GM12878 (cell line): Measurements from ENCODE around the gene SOST. TPM values are rescaled to one million over a fixed set of nuclear protein-coding genes. Genes with fewer than 3 reads are reported as not detected.

Source experiments
- ATAC-seq: fragments of 200-7000 bp; cut with Tn5 transposase; 3 replicates; pipeline ENCODE4 v1.9.1; 2020; ENCODE audit warnings: mild to moderate bottlenecking, moderate library complexity
- BruUV-seq: library from RNA; stranded (reverse); fragments of 400-500 nt; replicated peaks from 2 replicates; lab custom pipeline; 2021; lab: Mats Ljungman, UMichigan
- CTCF ChIA-PET: fragments of 300-600 bp; sonication (Branson Sonifier 250); formaldehyde crosslinking; extraction: SDS; loops from one replicate; lab custom pipeline; 2021; ENCODE audit warnings: inconsistent platforms; lab: Yijun Ruan, JAX
- POLR2A ChIA-PET: fragments of 350-600 bp; formaldehyde crosslinking; extraction: SDS; loops from one replicate; lab custom pipeline; 2021; ENCODE audit warnings: inconsistent platforms; lab: Charles Lee
- RAD21 ChIA-PET: fragments of 300-600 bp; sonication (Branson Sonifier 250); formaldehyde crosslinking; loops from one replicate; lab custom pipeline; 2023; ENCODE audit warnings: antibody characterized with exemption; ENCODE audit not compliant: unreplicated experiment; lab: Charles Lee
- SMC1A ChIA-PET: fragments of 300-600 bp; sonication (Branson Sonifier 250); formaldehyde crosslinking; loops from one replicate; lab custom pipeline; 2023; ENCODE audit not compliant: unreplicated experiment, uncharacterized antibody; lab: Charles Lee
- DNase-seq: peaks from one replicate; pipeline ENCODE4 v3.0.0-alpha.2; 2011; ENCODE audit warnings: low read depth, low spot score
- FAIRE-seq: peaks from 3 replicates; lab custom pipeline; 2011; peaks lifted over from hg19 to GRCh38; lab: Jason Lieb, UNC
- H2AFZ ChIP-seq: 2 replicates; pipeline ENCODE4 v1.6.0; 2011; ENCODE audit warnings: low read depth, low read length, control low read depth; ENCODE audit not compliant: control insufficient read depth
- H3K27ac ChIP-seq: 2 replicates; pipeline ENCODE4 v1.5.1; 2011; ENCODE audit warnings: control low read depth; ENCODE audit not compliant: control insufficient read depth, insufficient read depth
- H3K27me3 ChIP-seq, 2 experiments: replicated peaks in 1 of 2; 2 replicates each; pipeline versions ENCODE4 v1.6.0 to v1.6.1; 2011; ENCODE audit warnings: low read length in 1 of 2; ENCODE audit not compliant: control insufficient read depth in 2 of 2, insufficient read depth in 2 of 2
- H3K36me3 ChIP-seq, 2 experiments: 2 replicates each; pipeline ENCODE4 v1.5.1; 2011; ENCODE audit warnings: low read length in 1 of 2; ENCODE audit not compliant: control insufficient read depth in 2 of 2, insufficient read depth in 2 of 2
- H3K4me1 ChIP-seq: 2 replicates; pipeline ENCODE4 v1.6.1; 2011; ENCODE audit warnings: mild to moderate bottlenecking, low read length, moderate library complexity, mixed read lengths; ENCODE audit not compliant: control insufficient read depth, insufficient read depth
- H3K4me2 ChIP-seq: 2 replicates; pipeline ENCODE4 v1.6.0; 2011; ENCODE audit warnings: control low read depth; ENCODE audit not compliant: control insufficient read depth, insufficient read depth
- H3K4me3 ChIP-seq: fragments of 200-600 bp; sonication (generic); 2 replicates; pipeline ENCODE4 v1.5.1; 2016
- H3K79me2 ChIP-seq: 2 replicates; pipeline ENCODE4 v1.6.0; 2011; ENCODE audit warnings: low read length; ENCODE audit not compliant: control insufficient read depth, insufficient read depth
- H3K9ac ChIP-seq: 2 replicates; pipeline ENCODE4 v1.8.0; 2011; ENCODE audit warnings: low read length, control low read depth, mixed read lengths; ENCODE audit not compliant: control insufficient read depth, insufficient read depth
- H3K9me3 ChIP-seq: replicated peaks from 3 replicates; pipeline ENCODE4 v1.5.1; 2011; ENCODE audit warnings: mild to moderate bottlenecking, low read length; ENCODE audit not compliant: control insufficient read depth, insufficient read depth
- H4K20me1 ChIP-seq: 2 replicates; pipeline ENCODE4 v1.6.0; 2011; ENCODE audit not compliant: control insufficient read depth, insufficient read depth
- CTCF ChIP-seq, 3 experiments: IDR thresholded peaks in 2 of 3; conservative IDR thresholded peaks in 1 of 3; 2 replicates each; pipeline ENCODE4 v1.5.1; 2011; ENCODE audit warnings: low read depth in 3 of 3, low read length in 3 of 3, mild to moderate bottlenecking in 3 of 3, control low read depth in 2 of 3, moderate library complexity in 2 of 3, inconsistent platforms in 1 of 3, mixed read lengths in 1 of 3; ENCODE audit not compliant: control insufficient read depth in 2 of 3, insufficient read depth in 1 of 3; ENCODE audit errors: extremely low read depth in 1 of 3
- EP300 ChIP-seq, 2 experiments: fragments of 150-350 bp in 1 of 2; IDR thresholded peaks; 2 replicates each; pipeline ENCODE4 v1.6.1; 2011 to 2012; ENCODE audit warnings: low read depth in 2 of 2, low read length in 2 of 2, borderline replicate concordance in 1 of 2, improper control_type of control experiment in 1 of 2, inconsistent platforms in 1 of 2; ENCODE audit not compliant: control insufficient read depth in 1 of 2
- MTA2 ChIP-seq: fragments of 450-650 bp; IDR thresholded peaks from 2 replicates; pipeline ENCODE4 v1.6.1; 2016; ENCODE audit warnings: low read depth, mild to moderate bottlenecking, moderate library complexity
- MTA3 ChIP-seq: IDR thresholded peaks from 2 replicates; pipeline ENCODE4 v1.6.1; 2012; ENCODE audit warnings: low read length, inconsistent platforms, borderline replicate concordance
- PML ChIP-seq: IDR thresholded peaks from 2 replicates; pipeline ENCODE4 v1.6.1; 2012; ENCODE audit warnings: low read length, inconsistent platforms
- RBBP5 ChIP-seq: fragments of 200-600 bp; sonication (generic); conservative IDR thresholded peaks from 2 replicates; pipeline ENCODE4 v1.6.1; 2016
- SIX5 ChIP-seq: IDR thresholded peaks from 2 replicates; pipeline ENCODE4 v1.6.1; 2011; ENCODE audit warnings: mild to moderate bottlenecking, low read depth, low read length, moderate library complexity; ENCODE audit not compliant: severe bottlenecking
- TCF3 ChIP-seq: IDR thresholded peaks from 2 replicates; pipeline ENCODE4 v1.6.1; 2012; ENCODE audit warnings: low read depth, mild to moderate bottlenecking, low read length, borderline replicate concordance; ENCODE audit not compliant: insufficient read depth
- USF2 ChIP-seq: IDR thresholded peaks from 2 replicates; pipeline ENCODE4 v1.6.1; 2011; ENCODE audit warnings: low read depth, low read length, improper control_type of control experiment, borderline replicate concordance
- WGBS: methylation state at CpG from one replicate; pipeline ENCODE4 v1.1.6; 2016; ENCODE audit warnings: low lambda C conversion rate; ENCODE audit not compliant: insufficient replicate concordance, insufficient coverage; ENCODE audit errors: missing lambda C conversion rate; 5-methylcytosine and 5-hydroxymethylcytosine counted together
- in situ Hi-C: fragments of 300-500 bp; cut with MboI; formaldehyde crosslinking; loops from 9 replicates; pipeline ENCODE4 v1.14.3; 2018; ENCODE audit warnings: mixed read lengths
- intact Hi-C: fragments of 100-400 bp; cut with micrococcal nuclease; formaldehyde crosslinking; loops from one replicate; pipeline ENCODE4 v1.14.2; 2022; ENCODE audit not compliant: unreplicated experiment
- polyA plus RNA-seq, 11 experiments: library from polyadenylated mRNA; depleted of rRNA in 4 of 11; unstranded in 6 of 11; stranded (reverse) in 5 of 11; fragments of >200 nt; fragmentation: Nextera tagmentation in 4 of 11; fragmentation: Illumina TruSeq in 1 of 11; extraction: Ambion mirVana in 4 of 11; extraction: Trizol in 1 of 11; gene quantifications; 1 replicate in 1 of 11; 2 replicates in 10 of 11; pipeline versions ENCODE4 v1.2.1 to v1.2.3, GENCODE V29; 2011 to 2016; ENCODE audit warnings: inconsistent platforms in 2 of 11, missing spikeins in 2 of 11, low read depth in 1 of 11
- total RNA-seq, 4 experiments: library from RNA; depleted of rRNA in 3 of 4; stranded (reverse); fragments of >200 nt in 3 of 4; fragmentation: Illumina TruSeq in 1 of 4; extraction: Trizol in 1 of 4; gene quantifications; 2 replicates each; pipeline versions ENCODE4 v1.2.1 to v1.2.3, GENCODE V29; 2013 to 2021

The SOST gene
- total and polyA plus RNA-seq, 10 of the 15 experiments (the other 5 are each of a cell fraction or from before 2014, with no cell fraction given) = not detected

GRCh38 chr17:43790311-43790940 is 31.8 kb upstream of the SOST start:
- POLR2A ChIA-PET = no interaction called here
- Histone ChIP-seq H3K36me3 (no peaks in the 10 kb centered on the region), H3K27me3 (no peaks in the 10 kb centered on the region; a peak in 1 of 4 replicates), H3K9ac (no peak overlapping the region), H3K4me1 (no peaks in the 10 kb centered on the region), H3K9me3 (no peaks in the 10 kb centered on the region), H3K27ac (no peak overlapping the region), H3K4me3 (no peak overlapping the region), H3K79me2 (no peaks in the 10 kb centered on the region), H4K20me1 (no peaks in the 10 kb centered on the region), H2AFZ (no peak overlapping the region), H3K4me2 (no peak overlapping the region)
- ATAC-seq (no peak), FAIRE-seq (no peak), DNase-seq (no peak)
- RAD21 ChIA-PET = interaction anchor here (0.6 kb wide), 1 partner anchor 9 kb away, joined by 3 read pairs; no protein-coding TSS in a partner anchor
- CTCF ChIA-PET = interaction anchor here (1.0 kb wide), 1 partner anchor 55 kb away, joined by 3 read pairs; no protein-coding TSS in a partner anchor
- SMC1A ChIA-PET = interaction anchor here (1.1 kb wide), 2 partner anchors 9 to 56 kb away, joined by 3 read pairs; no protein-coding TSS in a partner anchor
- TF ChIP-seq MTA2 (no peak), RBBP5 (no peak)
- no TSS peak for BruUV-seq
- in situ Hi-C loops (no loop called here), intact Hi-C loops (no loop called here)
- WGBS = 46% methylated on average over 14 of the region's 14 CpGs

GRCh38 chr17:43789482-43789881 is 30.9 kb upstream of the SOST start:
- no peak overlapping the region for H3K9ac ChIP-seq
- H2AFZ ChIP-seq = no peak overlapping the region
- H4K20me1 ChIP-seq = no peaks in the 10 kb centered on the region
- TF ChIP-seq RBBP5 = no peak
- no peak for TF ChIP-seq CTCF (IDR thresholded peaks at IDR 0.05 in 2 of 3, conservative IDR thresholded peaks at IDR 0.05 in 1 of 3; ENCODE audit: control insufficient read depth in 2 of 3, extremely low read depth in 1 of 3, insufficient read depth in 1 of 3, low read depth in 3 of 3, low read length in 3 of 3)
- TF ChIP-seq TCF3 = no peak
- no peak for TF ChIP-seq SIX5
- TF ChIP-seq EP300 (IDR thresholded peaks at IDR 0.05; ENCODE audit: borderline replicate concordance in 1 of 2, control insufficient read depth in 1 of 2, low read depth in 2 of 2, low read length in 2 of 2) = no peak
- no peak for TF ChIP-seq PML
- no peak for TF ChIP-seq USF2
- TF ChIP-seq MTA3 = no peak
- H3K27me3 ChIP-seq = no peaks in the 10 kb centered on the region; a peak in 1 of 4 replicates
- no peak overlapping the region for H3K4me3 ChIP-seq
- no peaks in the 10 kb centered on the region for H3K36me3 ChIP-seq
- ChIA-PET CTCF (interaction anchor here (1.0 kb wide), 2 partner anchors 14 to 56 kb away, joined by 3 read pairs; no protein-coding TSS in a partner anchor), SMC1A (interaction anchor here (1.1 kb wide), 2 partner anchors 10 to 57 kb away, joined by 3 read pairs; no protein-coding TSS in a partner anchor), POLR2A (no interaction called here), RAD21 (no interaction called here)
- no peak for DNase-seq
- ATAC-seq = no peak
- WGBS = 100% methylated on average over 1 of the region's 1 CpG
- no peaks in the 10 kb centered on the region for H3K9me3 ChIP-seq
- BruUV-seq = no TSS peak
- no peak for FAIRE-seq
- intact Hi-C loops (no loop called here), in situ Hi-C loops (no loop called here)
- H3K27ac ChIP-seq = no peak overlapping the region
- H3K79me2 ChIP-seq = no peaks in the 10 kb centered on the region
- H3K4me2 ChIP-seq = no peak overlapping the region
- H3K4me1 ChIP-seq = no peaks in the 10 kb centered on the region
